GM18499 (cell line): ENCODE results near the gene KRT6A.

ENCODE experiments used
- ATAC-seq: cut with Tn5 transposase; IDR thresholded peaks from one replicate; pipeline ENCODE4 v1.9.1; 2021; ENCODE audit warnings: moderate number of reproducible peaks; ENCODE audit not compliant: insufficient read depth, unreplicated experiment

KRT6A gene

GRCh38 chr12:52524898-52525591, 32.0 kb upstream of the KRT6A start:
- no peak for ATAC-seq

GRCh38 chr12:52524241-52524897, 31.3 kb upstream of the KRT6A start:
- ATAC-seq = no peak

- no peak for ATAC-seq
Measured at GRCh38 chr12:52523824-52524223, 30.8 kb upstream of the KRT6A start.

DNA sequence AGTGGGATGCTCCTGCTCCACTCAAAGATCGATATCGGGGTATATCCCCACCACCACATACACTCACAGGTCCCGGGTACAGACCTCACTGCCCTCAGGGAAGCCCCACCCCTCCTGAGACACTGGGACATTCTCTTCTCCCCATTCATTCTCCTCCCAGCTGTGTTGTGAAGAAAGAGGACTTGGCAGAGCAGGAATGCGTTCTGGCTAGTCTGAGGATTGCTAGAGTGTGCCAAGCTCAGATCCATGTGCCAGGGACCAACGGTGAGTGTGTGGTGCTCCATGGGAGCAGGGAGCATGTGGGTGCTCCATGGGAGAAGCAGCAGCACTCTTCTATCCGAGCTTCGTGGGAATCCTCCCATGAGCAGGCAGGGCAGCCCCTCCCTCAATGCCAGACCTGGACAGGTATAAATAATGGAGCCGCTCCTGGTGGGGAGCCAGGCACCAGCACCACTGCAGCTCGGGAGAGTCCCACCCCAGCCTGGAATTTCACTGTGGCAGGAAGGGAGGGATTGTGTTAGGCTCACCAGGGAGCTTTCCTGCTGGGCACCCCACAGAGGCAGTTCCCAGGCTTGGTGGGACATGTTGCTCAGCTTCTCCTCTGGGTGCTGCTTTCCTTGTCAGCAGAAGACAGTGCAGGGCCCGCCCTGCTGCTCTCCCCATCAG, 29.4 kb upstream of the KRT6A start:
- ATAC-seq = no peak

DNA sequence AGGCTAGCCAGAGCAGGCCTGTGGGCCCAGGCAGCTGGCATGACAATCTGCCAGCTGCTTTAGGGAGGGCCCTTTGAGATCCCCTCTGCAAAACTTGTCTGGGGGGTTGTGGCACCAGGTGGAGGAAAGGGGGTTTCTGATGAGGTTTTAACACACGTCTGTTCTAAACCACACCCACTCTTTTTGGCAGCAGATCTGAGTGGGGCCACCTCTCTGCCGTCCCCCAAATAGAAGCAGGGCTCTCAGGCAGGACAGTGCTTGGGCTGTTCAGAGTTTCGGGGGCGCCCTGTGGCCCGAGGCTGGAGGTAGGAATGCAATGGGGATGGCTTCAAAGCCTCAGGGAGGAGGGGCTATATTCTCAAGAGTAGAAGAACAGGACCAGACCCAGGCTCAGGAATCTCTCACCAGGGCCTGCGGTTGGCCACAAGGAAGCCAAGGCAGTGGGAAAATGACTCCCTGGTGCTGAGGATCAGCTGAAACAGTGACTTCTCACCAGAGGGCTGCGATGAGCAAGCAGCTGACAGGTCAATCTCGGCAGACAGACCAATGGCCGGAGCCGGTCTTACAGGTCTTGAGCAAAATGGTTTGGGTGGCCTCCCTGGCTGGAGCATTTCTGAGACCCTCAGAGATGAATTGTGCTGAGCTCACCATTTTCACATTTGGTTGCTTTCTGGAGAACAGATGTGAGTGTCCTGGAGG, 28.7 kb upstream of the KRT6A start:
- no peak for ATAC-seq

DNA sequence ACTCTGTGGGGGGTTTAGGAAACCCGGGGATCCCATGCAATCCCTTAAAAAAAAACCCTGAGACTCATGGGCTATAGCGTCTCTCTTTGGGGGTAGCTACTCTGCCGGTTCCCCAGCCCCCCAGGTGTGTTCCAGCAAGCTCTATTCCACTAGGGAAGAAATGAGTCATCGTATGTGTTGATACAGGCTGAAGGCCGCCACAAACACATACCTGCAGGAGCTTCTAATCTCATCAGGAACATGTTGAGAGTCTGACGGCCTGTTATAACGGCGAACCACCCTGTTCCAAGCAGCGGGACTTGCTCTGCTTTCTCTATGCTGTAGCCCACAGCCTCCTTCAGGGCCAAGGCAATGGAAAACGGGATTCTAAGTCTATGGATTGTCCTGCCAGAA, 28.1 kb upstream of the KRT6A start:
- no peak for ATAC-seq

- no peak for ATAC-seq
Measured at GRCh38 chr12:52519826-52520662, 27.0 kb upstream of the KRT6A start, which contains the start of gene KRT5. TSS of gene KRT5 (minus strand) at chr12:52520394. CDS start at chr12:52520296, 98 bp downstream.

- no peak for ATAC-seq
Measured at GRCh38 chr12:52519387-52519703, 26.3 kb upstream of the KRT6A start.

- no peak for ATAC-seq
Measured at GRCh38 chr12:52518574-52519386, 25.7 kb upstream of the KRT6A start.

DNA sequence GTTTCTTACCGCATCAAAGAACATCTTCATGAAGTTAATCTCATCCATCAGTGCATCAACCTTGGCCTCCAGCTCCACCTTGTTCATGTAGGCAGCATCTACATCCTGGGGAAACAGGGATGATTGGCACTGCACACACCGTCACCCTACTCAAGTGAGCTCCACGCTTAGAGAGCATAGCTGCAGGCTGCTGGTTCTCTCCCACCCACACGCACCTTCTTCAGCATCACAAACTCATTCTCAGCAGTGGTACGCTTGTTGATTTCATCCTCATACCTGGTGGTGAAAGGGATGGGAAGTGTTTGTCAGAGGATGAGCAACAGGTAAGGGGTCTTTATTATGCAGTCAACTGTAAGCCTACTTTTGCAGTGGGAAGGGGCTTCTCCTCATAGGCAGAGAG, 24.8 kb upstream of the KRT6A start:
- ATAC-seq = no peak

DNA sequence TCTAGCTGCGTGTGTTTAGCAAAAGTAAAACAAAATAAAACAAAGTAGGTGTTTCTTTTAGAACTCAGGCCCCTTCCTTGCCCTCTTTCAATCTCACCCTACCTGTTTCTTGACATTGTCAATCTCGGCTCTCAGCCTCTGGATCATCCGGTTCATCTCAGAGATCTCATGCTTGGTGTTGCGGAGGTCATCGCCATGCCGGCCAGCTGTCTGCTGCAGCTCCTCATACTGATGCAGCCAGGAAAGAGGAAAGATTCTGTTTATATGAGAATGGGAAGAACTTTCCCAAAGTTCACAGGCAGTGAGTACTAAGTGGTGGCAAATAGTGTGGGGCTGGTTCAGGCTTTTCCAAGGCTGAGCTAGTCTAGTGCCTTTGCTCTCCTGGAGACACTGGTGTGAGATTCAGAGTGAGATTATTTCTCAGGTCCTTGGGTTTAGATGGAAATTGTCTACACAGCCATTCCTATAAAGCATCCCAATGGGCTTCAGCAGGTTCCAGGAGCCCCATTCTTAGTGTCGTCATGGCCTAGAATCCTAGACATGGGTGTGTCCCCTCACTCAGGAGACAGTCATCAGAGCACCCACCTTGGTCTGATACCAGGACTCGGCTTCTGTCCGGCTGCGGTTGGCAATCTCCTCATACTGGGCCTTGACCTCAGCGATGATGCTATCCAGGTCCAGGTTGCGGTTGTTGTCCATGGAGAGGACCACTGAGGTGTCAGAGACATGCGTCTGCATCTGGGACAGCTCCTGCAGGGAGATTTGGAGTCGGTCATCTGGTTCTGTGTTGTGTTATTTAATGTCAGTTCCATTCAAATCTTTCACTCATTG, 24.2 kb upstream of the KRT6A start:
- ATAC-seq = no peak

GRCh38 chr12:52515927-52516831, 23.1 kb upstream of the KRT6A start:
- ATAC-seq = no peak

GRCh38 chr12:52515319-52515646, 22.2 kb upstream of the KRT6A start:
- no peak for ATAC-seq

- ATAC-seq = no peak
Measured at GRCh38 chr12:52514471-52515318, 21.6 kb upstream of the KRT6A start.

DNA sequence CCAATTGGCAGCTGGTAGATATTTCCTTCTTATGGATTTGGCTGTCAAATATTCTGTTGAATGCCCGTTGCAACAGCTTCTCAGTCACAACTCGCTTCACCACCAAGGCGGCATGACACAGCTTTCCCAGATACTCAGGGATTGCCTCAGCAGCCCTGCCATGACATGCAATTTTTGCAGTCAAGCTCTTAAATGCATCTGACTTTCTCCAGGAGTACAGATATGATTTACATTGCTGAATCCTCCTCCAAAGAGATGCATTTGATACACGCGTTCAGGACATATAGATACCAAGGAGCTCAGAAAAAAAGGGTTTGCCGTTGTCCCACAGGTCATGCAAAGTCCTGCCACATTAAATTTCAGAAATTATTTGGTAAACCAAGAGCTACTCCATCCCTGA, 20.7 kb upstream of the KRT6A start:
- no peak for ATAC-seq

DNA sequence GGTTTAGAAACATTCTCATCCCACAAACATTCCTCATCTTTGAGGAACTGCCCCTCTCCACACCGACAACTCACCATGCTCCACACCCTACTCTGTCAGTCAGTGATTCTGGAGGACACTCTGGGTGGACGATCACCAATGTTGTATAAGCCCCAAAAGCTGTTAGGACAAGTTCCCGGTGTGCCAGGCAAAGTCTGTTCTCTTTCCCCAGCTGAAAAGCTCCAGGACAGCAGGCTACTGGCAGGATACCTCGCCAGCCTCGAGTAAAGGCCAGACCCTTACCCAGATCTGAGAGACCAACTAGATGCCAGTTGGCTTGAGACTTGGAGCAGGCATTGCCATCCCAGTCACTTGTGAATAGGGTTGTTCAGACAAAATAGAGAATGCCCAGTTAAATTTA, 15.2 kb upstream of the KRT6A start:
- ATAC-seq = no peak
